Neural crest cell (in vitro differentiated cells): ENCODE measurements around the gene ACSS1. TPM values are rescaled to one million over a fixed set of nuclear protein-coding genes. Genes with fewer than 3 reads are reported as not detected.

ENCODE experiments used
- DNase-seq: peaks from one replicate; pipeline ENCODE4 v3.0.0; 2021; ENCODE audit warnings: low read depth, mixed read lengths, low spot score
- H3K27ac Mint-ChIP-seq: one replicate; pipeline ENCODE4 v1.8.0; 2021; ENCODE audit warnings: mild to moderate bottlenecking, mixed read lengths; ENCODE audit not compliant: unreplicated experiment
- H3K27me3 Mint-ChIP-seq: 2 replicates; pipeline ENCODE4 v1.8.0; 2021; ENCODE audit warnings: low read depth, mild to moderate bottlenecking, mixed read lengths
- H3K36me3 Mint-ChIP-seq: 2 replicates; pipeline ENCODE4 v1.8.0; 2021; ENCODE audit warnings: low read depth, mild to moderate bottlenecking, mixed read lengths
- H3K4me1 Mint-ChIP-seq: 2 replicates; pipeline ENCODE4 v1.8.0; 2021; ENCODE audit warnings: mixed read lengths
- H3K4me3 Mint-ChIP-seq: one replicate; pipeline ENCODE4 v1.8.0; 2021; ENCODE audit warnings: mild to moderate bottlenecking, mixed read lengths
- H3K9me3 Mint-ChIP-seq: 2 replicates; pipeline ENCODE4 v1.8.0; 2021; ENCODE audit warnings: mixed read lengths
- total RNA-seq: library from RNA; stranded (reverse); gene quantifications from 2 replicates; pipeline ENCODE4 v1.2.1, GENCODE V29; 2021
- TF ChIP-seq, protein P1 (sequence below): fragments of 200-600 bp; sonication (generic); conservative IDR thresholded peaks from 2 replicates; pipeline ENCODE4 v1.5.0; 2021; ENCODE audit warnings: antibody characterized with exemption, mild to moderate bottlenecking

ACSS1 gene
- total RNA-seq, 1 donor from 2014 or later, result 14.0 TPM

GRCh38 chr20:24996449-24997377, 61.2 kb downstream of the ACSS1 start:
- Mint-ChIP-seq H3K4me3 (no peak overlapping the region), H3K4me1 (peaks cover 27% of the 10 kb centered on the region), H3K27ac (peak overlapping the region; percentile 28), H3K36me3 (no peaks in the 10 kb centered on the region), H3K27me3 (peaks cover 29% of the 10 kb centered on the region), H3K9me3 (no peaks in the 10 kb centered on the region)
- DNase-seq, result no peak
- TF ChIP-seq, protein P1, sequence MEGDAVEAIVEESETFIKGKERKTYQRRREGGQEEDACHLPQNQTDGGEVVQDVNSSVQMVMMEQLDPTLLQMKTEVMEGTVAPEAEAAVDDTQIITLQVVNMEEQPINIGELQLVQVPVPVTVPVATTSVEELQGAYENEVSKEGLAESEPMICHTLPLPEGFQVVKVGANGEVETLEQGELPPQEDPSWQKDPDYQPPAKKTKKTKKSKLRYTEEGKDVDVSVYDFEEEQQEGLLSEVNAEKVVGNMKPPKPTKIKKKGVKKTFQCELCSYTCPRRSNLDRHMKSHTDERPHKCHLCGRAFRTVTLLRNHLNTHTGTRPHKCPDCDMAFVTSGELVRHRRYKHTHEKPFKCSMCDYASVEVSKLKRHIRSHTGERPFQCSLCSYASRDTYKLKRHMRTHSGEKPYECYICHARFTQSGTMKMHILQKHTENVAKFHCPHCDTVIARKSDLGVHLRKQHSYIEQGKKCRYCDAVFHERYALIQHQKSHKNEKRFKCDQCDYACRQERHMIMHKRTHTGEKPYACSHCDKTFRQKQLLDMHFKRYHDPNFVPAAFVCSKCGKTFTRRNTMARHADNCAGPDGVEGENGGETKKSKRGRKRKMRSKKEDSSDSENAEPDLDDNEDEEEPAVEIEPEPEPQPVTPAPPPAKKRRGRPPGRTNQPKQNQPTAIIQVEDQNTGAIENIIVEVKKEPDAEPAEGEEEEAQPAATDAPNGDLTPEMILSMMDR, result no peak

GRCh38 chr20:24995741-24996448, 62.0 kb downstream of the ACSS1 start:
- TF ChIP-seq, protein P1, result no peak
- H3K4me1 Mint-ChIP-seq, result peaks cover 36% of the 10 kb centered on the region
- H3K27ac Mint-ChIP-seq, result no peak overlapping the region
- H3K36me3 Mint-ChIP-seq, result no peaks in the 10 kb centered on the region
- peaks cover 29% of the 10 kb centered on the region for H3K27me3 Mint-ChIP-seq
- no peak for DNase-seq
- H3K9me3 Mint-ChIP-seq, result no peaks in the 10 kb centered on the region
- H3K4me3 Mint-ChIP-seq, result no peak overlapping the region

DNA sequence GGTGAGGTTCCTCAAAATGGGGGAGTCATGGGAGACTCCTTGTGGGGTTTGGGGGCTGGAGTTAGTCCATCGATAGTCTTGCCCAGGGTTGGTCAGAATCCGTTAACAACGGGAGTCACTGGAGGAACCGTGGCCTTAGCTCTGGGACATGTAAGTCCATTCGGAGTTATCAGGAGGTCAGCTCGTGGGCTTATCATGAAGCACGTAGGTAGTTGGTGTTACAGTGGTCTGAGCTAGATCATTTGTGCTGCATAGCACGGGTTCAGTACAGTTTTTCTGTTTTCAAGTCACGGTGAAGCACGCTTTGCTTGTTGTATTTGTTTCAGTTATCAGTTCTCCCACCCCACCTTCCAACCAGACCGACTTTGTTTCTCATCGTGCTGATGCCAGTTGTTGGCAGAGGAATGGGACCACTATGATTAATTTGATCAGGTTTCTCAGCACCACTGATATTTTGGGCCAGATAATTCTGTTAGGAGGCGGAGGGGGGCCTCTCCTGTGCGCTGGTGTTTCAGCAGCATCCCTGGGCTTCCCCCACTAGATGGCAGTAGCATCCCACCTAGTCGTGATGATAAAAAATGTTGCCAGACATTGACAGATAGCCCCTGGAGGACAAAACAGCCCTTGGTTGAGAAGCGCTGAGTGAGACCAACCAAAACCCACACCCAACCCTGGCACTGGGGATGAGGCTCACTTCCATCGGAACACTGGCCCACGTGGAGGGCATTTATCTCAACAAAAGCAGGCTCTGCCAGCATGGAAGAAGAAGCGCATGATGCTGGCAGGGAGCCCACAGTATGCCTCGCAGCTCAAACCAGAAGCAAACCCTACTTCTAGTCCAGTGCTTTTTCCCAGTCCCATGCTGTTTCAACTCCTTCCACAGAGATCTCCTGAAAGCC, 63.2 kb downstream of the ACSS1 start:
- peak; percentile 87 for DNase-seq
- Mint-ChIP-seq H3K36me3 (no peaks in the 10 kb centered on the region), H3K4me1 (peaks cover 46% of the 10 kb centered on the region), H3K4me3 (peak overlapping the region; percentile 88), H3K27ac (no peak overlapping the region), H3K9me3 (no peaks in the 10 kb centered on the region), H3K27me3 (peaks cover 22% of the 10 kb centered on the region)
- TF ChIP-seq, protein P1, result peak; percentile 96

DNA sequence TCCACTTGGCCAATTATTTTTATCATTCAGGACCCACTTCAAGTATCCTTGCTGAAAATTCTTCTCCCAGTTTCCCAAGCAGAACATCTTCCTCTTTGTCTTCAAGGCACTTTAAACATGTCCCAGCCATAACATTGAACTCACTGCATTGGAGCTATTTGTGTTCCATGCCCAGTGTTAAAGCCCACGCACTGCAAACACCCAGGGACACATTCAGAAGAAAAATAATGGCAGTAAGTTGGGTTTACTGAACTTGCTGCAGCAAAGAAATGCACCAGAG, 63.8 kb downstream of the ACSS1 start:
- H3K9me3 Mint-ChIP-seq, result no peaks in the 10 kb centered on the region
- no peak for DNase-seq
- no peaks in the 10 kb centered on the region for H3K36me3 Mint-ChIP-seq
- peaks cover 46% of the 10 kb centered on the region for H3K4me1 Mint-ChIP-seq
- H3K27me3 Mint-ChIP-seq, result peaks cover 19% of the 10 kb centered on the region
- TF ChIP-seq, protein P1, result no peak
- H3K4me3 Mint-ChIP-seq, result peak overlapping the region; percentile 88
- H3K27ac Mint-ChIP-seq, result no peak overlapping the region
